GM21423 (cell line): ENCODE results near the gene CSH1.
"Not testable (repeated sequence)": the region's sequence is repeated elsewhere in the genome, so short reads cannot be mapped to it uniquely, and the experiment has no call there.

ENCODE experiments used
- ATAC-seq: cut with Tn5 transposase; IDR thresholded peaks from one replicate; pipeline ENCODE4 v1.9.1; 2021; ENCODE audit warnings: mild to moderate bottlenecking, moderate library complexity; ENCODE audit not compliant: unreplicated experiment

Gene CSH1

GRCh38 chr17:63871646-63872365, 24.6 kb downstream of the CSH1 start:
- not testable (repeated sequence) for ATAC-seq

- ATAC-seq: not testable (repeated sequence)
These were observed 26.1 kb downstream of the CSH1 start for GRCh38 chr17:63870292-63870665.

GRCh38 chr17:63869491-63870291, 26.7 kb downstream of the CSH1 start:
- not testable (repeated sequence) for ATAC-seq

DNA sequence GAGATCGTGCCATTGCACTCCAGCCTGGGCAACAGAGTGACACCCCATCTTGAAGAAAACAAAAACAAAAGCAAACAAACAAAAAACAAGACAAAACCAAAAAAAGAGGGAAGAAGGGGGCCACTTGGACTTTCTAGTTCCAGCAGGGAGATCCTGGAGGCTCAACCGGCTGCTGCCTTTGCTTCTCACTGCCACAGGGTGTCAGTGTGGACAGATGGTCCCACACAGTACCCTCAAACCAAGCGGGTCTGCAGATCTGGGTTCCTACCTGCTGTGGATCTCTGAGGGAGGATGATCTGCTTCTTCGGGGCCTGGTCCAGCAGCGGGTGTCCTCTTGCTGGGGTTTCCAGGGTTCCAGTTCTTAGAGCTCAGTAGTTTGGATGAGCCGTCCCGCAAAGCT, 29.7 kb downstream of the CSH1 start:
- ATAC-seq: not testable (repeated sequence)

DNA sequence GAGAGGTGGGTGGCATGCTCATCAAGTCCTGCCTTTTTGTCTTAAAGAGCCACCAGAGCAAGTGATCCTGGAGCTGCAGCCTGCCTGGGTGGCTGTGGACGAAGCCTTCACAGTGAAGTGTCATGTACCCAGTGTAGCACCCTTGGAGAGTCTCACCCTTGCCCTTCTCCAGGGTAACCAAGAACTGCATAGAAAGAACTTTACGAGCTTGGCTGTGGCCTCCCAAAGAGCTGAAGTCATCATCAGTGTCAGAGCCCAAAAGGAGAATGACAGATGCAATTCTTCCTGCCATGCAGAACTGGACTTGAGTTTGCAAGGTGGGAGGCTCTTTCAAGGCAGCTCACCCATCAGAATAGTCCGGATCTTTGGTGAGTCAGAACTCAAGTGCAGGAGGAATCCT, 37.1 kb downstream of the CSH1 start:
- ATAC-seq: no peak

DNA sequence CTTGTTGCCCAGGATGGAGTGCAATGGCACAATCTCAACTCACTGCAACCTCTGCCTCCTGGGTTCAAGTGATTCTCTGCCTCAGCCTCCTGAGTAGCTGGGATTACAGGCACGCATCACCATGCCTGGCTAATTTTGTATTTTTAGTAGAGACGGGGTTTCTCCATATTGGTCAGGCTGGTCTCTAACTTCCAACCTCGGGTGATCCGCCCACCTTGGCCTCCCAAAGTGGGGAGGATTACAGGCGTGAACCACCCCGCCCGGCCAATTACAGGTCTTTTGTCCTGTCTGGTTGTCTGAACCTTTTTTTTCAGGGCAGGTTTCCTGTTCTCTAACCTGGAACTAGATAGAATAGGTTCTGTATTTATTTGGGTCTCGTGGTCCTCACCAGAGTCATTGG, 39.9 kb downstream of the CSH1 start:
- not testable (repeated sequence) for ATAC-seq

GRCh38 chr17:63855185-63855584, 41.2 kb downstream of the CSH1 start:
- ATAC-seq: no peak

- no peak for ATAC-seq
These were observed 41.7 kb downstream of the CSH1 start for GRCh38 chr17:63854709-63855108.

- ATAC-seq: no peak
These were observed 43.1 kb downstream of the CSH1 start for GRCh38 chr17:63853260-63853659.

DNA sequence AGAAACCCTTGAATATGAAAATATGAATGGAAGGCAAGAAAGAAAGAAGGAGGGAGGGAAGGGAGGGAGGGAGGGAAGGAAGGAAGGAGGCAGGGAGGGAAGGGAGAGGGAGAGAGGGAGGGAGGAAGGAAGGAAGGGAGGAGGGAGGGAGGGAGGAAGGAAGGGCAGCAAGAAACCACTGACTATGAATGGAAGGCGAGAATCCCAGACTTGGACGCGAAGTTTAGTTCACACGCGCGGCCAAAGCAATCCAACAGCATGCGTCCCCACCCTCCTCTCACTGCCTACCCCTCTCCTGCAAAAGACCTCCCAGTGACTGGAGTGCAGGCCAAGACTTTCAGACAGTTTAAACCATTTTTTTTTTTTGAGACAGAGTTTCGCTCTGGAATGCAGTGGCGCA, 46.0 kb downstream of the CSH1 start:
- no peak for ATAC-seq

DNA sequence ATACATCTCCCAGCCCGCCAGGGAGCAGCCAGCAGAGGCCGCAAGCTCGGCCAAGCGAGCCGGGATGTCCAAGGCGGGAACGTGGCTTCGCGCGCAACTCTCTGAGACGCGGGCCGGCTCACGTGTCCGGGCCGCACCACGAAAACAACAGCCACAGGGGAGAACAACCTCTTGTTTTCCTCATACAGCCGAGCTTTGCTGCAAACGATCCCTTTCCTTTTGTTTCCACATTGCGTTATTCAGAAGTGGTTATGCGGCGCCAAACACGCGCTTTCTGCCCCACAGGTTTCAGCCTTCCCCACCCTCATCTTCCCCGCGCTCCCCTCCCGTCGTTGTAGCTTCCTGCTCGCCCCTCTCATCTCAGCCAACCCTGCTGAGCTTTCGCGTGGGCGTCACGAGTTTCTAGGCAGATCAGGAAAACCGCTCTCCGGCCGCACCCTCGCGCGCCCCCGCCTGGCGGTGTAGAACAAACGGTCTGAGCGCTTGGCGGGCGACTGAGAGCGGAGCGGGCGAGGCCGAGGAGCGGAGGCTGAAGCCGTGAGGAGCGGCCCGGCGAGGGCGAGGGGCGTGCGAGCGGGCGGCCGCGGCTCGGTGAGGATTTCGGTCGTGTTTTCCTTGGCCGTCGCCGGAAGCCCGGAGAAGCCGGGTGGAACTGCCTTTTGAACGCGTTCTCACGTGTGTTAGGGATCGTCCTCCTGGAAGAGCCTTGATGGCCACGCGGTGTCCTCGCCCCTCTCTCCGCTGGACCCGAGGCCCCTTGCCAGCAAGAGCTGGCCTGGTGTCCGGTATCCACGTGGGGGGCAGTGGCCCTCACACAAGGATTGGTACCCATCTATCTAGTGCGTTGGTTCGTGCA, 47.3 kb downstream of the CSH1 start:
- peak; percentile 85 for ATAC-seq

DNA sequence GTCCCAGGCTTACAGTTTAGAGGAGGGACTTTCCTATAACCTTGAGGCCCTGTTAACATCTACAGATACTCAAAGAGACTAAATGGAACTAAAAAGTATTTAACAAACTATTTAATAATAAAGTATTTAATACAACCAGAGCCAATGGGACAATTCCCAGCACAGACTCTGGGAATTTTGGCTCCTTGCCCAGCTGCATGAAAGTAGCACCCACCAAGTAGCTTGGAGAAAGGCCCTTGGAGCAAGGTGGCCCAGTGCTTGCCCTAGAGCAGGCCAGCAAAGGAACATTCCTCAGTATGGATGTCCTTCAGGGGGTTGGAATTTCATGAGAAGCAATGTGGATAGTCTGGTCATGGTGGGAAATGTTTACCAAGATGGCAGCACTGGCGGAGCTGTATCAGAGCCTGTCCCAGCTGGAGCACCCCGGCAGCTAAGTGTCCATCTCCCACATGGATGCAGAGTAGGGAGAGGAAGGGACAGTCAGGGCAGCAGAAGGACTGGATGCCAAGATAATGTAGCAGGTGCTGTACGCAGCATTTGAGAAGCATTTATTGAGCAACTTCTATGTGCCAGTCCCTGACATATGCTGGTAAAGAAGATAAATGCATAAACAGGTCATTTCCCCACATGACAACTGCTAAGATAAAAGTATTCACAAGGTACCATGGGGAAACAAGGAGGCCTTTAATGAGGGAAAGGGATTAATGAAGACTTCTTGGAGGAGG, 48.7 kb downstream of the CSH1 start:
- no peak for ATAC-seq

- no peak for ATAC-seq
These were observed 50.9 kb downstream of the CSH1 start for GRCh38 chr17:63845509-63845908.
